CD4-positive, alpha-beta T cell treated with Interleukin-1 beta for 1 hour (primary cell): ENCODE results near the gene TRAM1L1.

Experiments used
- DNase-seq, 2 donors: peaks; one replicate each; pipeline ENCODE4 v3.0.0-alpha.2; 2020 to 2022

TRAM1L1 gene

DNA sequence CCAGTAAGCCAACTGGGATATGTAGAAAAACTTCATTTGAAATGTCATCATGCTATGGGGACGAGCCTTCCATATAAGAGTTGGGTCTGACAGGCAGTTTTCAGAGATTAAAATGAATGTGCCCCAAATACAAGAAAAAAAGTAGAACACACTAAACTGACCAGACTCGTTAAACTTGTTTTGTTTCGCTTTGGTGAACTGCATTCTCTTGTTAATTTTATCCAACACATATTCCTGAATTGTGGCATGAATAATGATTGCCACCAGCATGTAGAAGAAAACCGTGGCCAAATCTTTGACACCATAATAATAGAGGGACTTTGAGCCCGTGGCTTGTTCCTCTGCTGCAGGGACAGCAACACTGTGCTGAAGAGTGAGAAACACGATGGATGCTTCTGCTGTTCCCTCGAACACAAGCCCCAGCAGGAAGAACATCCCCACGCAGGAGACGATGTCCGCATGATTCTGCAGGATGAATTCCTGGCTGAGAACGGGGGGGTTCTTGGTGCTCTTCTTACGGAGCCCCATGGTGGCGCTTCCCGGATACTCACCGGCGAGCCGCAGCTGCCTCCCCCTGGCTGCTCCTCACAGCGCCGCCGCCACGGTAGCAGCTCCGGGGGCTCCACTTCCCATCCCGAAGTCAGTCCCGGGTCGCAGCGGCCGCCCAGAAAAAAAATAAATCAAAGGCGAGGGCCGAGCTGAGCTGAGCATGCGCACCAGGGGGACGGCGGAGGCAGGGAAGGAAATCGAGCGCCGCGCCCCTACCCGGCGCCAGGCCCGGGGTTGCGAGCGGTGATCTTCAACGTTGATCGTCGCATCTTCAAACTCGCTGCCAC, at the start of gene TRAM1L1:
TSS of gene TRAM1L1 (minus strand) at position 711 of the 836 bp plus-strand sequence. CDS start at position 528, 183 bp downstream.
- DNase-seq: no peak

DNA sequence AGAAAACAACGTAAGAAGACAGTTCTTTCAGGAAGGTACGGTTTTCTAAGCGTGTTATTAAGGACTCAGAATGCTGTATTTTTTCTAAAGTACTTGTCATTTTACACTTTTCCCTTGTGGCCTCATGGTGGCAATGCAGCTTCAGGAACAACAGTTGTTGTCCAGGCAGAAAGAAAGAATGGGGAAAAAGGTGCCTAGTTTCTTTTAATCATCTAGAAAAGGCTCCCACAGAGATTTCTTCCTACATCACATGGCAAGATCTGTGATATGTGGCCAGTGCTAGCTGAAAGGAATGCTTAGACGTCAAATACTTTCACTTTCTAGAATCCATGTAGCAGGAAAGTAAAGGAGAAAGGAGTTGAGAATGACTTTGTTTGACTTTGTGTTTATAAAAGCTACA, 49.0 kb upstream of the TRAM1L1 start:
- DNase-seq: no peak

- DNase-seq: no peak
Measured at GRCh38 chr4:117096886-117097285, 11.5 kb upstream of the TRAM1L1 start.

GRCh38 chr4:117096462-117096861, 11.1 kb upstream of the TRAM1L1 start:
- no peak for DNase-seq

GRCh38 chr4:117093571-117093970, 8.2 kb upstream of the TRAM1L1 start:
- DNase-seq: no peak

DNA sequence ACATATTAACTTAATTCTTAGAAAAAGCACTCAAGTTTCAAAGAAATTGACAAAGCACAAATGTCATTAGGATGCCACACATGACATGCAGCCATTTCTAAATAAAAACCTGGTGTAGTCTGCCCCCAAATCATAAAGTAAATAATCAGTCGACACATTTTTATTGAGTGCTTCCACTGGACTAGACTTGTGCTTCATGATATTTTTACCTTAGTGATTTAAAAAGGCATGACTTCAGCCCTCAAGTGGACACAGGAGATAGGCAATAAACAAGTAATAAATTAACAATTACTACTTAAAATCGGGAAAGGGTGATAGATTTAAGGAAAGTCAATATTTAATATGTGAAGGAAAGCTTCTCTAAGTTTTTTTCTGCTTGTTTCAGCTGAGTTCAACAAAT, 7.6 kb downstream of the TRAM1L1 start:
- DNase-seq: no peak

GRCh38 chr4:117068120-117068519, 17.3 kb downstream of the TRAM1L1 start:
- DNase-seq: no peak

DNA sequence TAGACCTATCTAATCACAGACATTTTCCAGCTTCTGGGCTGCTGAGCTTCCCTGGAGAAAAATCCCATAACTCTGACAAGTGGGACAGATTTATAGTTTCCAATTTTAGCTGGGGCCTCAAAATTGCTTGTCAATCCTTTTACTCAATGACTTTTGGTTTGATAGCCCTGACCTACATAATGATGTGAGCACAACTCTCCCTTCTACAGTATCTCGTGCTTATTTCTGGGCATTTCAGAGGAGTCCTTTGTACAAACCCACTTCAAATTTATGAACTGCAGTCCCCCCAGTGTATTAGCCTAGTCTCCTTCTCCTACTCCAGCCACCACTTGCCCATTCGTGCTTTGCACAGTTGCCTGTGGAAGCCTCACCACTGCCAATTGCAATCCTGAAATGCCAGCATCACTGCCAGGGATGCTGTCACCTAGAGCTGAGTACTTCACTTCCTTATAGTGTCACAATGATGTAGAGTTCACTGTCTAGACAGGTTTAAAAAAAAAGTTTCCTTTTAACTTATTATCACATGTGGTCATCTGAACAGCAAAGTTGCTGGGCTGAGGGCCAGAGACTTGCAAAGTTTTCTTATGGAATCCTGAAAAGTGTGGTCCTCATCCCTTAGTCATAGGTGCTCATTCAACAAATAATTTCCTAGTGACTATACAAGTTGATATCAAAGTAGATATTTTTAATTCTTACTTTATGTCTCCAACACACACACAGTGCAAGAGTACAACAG, 21.2 kb downstream of the TRAM1L1 start:
- no peak for DNase-seq

DNA sequence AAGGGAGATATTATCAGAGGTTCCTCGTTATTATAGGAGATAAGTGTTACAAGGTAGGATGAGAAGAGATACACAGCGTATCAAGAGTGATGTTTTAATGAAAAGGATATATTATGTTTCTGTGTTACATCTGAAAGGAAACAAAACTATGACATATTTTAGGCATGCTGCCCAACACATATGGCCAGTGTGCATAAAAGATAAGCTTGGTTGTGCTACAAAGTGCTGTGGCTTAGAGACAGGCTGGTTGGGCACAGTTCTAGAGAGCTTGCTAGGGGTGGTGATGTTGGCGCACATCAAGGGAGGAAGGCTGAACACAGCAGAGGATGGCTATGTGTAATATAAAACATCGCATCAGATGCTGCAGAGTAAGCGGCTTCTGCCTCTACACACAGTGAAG, 42.4 kb downstream of the TRAM1L1 start:
- DNase-seq: no peak
